NCI-H2227 (cell line): ENCODE measurements around the gene SEMA3F.

Experiments
- DNase-seq: peaks from one replicate; lab custom pipeline; 2025; ENCODE audit not compliant: unreplicated experiment; lab: John Stamatoyannopoulos, UW

SEMA3F gene

DNA sequence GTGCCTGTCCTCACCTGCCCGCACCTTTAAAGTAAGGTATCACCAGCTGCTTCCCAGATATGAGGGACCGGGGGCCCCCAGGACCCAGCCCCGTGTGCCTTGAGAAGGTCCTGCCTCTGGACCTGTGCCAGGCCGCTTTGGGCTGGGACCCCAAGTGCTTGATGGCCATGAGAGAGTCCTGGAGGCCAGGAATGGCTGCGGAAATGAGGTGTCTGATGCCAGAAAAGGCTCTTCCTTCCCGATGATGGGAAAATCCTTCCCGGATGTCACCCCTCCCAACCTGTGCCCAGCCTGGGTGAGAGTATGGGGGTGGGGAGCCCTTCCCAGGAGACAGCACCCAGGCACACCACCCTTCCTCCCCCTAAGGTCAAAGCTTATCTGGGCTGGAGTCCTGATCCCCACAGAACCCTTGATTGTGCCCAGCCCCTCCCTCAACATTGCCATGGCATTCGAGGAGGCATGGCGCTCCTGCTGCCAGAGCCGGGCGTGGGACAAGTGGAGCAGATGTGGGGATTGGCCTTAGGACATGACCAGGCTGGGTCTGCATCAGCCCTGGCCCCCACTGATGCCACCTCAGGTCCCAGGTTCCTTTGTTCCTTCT is 14.2 kb downstream of the SEMA3F start:
- no peak for DNase-seq

GRCh38 chr3:50169858-50170257 is 14.7 kb downstream of the SEMA3F start:
- DNase-seq = no peak

DNA sequence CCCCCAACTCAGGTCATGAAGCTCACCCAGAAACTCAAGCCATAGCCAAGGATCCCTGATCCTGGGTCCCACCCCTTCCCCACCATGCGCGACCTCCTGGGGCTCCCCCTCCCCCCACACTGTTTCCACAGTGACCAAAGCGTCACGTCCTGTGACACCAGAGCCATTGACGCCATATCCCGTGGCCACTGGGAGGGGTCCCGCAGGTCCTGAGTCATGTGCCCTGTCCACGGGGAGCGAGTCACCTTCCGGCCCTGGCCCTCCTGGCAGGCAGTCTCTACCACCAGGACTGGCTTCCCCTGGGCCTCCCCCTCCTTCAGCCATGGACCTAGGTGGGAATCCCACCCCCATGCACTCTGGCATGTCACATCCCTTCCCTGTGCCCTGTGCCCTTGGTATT is 15.6 kb downstream of the SEMA3F start:
- DNase-seq = no peak

- DNase-seq = no peak
Measured at GRCh38 chr3:50171540-50172301, 16.6 kb downstream of the SEMA3F start.

- DNase-seq = no peak
Measured at GRCh38 chr3:50172626-50173220, 17.6 kb downstream of the SEMA3F start.

- no peak for DNase-seq
Measured at GRCh38 chr3:50173685-50174516, 18.8 kb downstream of the SEMA3F start.

DNA sequence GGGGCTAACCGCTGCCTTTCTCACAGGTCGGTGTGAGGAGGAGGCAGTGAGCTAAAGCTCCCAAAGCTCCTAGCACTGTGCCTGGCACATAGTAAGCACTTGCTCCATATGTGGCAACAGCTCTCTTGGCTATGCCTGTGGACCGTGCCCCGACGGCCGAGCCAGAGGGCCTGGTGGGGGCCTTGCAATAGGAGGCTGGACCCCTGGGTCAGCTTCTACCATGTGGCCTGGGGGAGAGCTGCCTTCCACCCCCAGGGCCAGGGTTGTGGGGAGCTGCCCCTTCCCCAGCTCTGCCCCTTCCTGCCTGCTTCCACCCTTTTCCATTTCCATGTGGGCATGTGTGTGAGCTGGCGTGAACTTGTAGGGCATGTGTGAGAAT is 19.4 kb downstream of the SEMA3F start:
- DNase-seq = no peak

DNA sequence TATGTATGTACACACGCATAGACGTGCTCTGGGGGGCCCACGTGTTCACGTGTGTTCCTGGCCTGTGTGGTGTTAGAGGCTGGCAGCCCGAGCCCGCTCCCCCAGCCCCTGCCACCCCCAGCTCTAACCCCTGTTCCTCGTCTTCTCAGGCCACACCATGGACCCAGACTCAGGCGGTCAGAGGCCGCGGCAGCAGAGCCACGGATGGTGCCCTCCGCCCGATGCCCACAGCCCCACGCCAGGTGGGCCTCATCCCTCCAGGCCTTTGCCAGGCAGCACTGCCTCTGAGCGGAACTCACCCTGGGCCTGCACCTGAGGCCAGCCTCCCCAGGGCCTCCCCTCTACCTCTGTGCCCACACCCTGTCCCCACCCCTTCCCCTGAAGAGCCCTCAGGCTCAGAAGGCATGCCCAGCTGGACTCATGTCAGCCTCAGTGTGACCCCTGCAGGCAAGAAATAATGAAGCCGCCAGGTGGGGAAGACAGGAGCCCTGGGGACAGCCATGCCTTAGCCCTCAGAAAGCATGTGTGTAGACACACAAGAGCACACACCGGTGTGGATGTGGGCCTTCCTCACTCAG is 19.9 kb downstream of the SEMA3F start:
- DNase-seq = no peak

DNA sequence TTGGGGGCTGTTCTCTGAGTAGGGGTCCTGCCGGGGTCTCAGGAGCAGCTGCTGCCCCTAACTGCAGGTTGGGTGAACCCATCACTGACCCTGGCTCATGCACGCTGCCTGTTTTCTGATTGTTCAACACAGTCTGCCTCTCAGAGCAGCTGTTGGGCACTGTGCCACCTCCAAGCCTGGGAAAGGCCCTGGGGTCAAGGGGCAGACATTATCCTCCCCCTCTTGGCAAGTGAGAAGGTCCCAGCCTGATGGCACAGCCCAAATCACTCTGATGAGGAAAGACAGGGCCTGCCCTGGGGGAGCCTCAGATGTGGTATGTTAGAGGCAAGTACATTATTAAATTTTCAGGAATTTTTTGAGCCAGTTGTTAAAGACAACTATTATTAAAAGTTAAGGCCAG is 22.2 kb downstream of the SEMA3F start:
- DNase-seq = no peak

GRCh38 chr3:50179710-50180109 is 24.6 kb downstream of the SEMA3F start:
- no peak for DNase-seq

GRCh38 chr3:50181985-50182384 is 26.9 kb downstream of the SEMA3F start:
- DNase-seq = no peak

- DNase-seq = no peak
Measured at GRCh38 chr3:50182533-50183099, 27.5 kb downstream of the SEMA3F start.

DNA sequence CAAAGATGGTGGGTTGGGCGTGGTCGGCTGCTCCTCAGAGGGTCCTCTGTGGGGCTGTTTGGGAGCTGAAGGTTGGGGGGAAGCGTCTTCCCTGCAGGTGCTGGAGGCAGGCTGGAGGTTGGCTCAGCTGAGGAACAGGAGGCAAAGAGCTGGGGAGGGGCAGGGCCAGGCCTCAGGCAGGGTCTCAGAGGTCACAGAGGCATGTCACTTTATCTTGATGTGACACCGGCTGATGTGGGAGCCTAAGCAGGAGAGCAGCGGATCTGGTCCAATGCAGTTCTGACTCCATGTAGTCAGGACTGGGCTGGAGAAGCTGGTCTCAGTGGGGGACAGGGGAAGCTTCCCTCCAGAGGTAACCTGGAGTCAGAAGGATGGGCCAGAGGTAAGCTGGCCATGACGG is 28.6 kb downstream of the SEMA3F start:
- DNase-seq = no peak

- DNase-seq = no peak
Measured at GRCh38 chr3:50184242-50184978, 29.3 kb downstream of the SEMA3F start.

GRCh38 chr3:50185230-50185629 is 30.1 kb downstream of the SEMA3F start:
- no peak for DNase-seq

DNA sequence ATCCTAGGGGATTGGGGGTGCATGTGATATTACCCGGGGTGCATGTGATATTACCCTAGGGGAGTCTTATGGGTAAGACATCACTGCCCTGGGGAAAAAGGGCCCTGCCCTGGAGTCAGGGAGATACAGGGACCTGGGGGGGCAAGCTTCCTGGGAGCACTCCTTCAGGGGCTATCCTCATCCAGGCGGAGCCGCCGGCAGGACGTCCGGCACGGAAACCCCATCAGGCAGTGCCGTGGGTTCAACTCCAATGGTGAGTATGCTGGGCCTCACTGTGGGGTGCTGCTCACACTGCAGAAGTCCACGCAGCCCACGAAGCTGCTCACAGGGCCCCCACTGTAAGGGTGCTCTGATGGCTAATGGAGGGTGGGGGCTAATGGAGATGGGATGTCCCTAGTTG is 31.0 kb downstream of the SEMA3F start:
- DNase-seq = no peak

- no peak for DNase-seq
Measured at GRCh38 chr3:50187750-50188149, 32.6 kb downstream of the SEMA3F start.

GRCh38 chr3:50189274-50189673 is 34.1 kb downstream of the SEMA3F start:
- DNase-seq = peak; percentile 73

DNA sequence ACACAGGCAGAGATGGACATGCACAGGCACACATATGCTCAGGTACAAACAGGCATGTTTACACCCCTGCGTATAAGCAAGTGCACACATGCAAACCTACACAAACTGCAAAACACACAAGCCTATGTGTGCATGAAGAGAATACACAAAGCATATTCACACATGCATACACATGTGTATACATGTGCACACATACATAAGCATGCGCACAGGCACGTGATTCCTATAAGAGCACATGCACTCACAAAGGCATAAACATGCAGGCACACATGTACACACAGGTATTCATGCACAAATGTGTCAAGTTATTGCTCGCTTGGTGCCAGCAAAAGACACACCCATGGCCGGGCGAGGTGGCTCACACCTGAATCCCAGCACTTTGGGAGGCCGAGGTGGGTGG is 34.9 kb downstream of the SEMA3F start:
- DNase-seq = no peak

DNA sequence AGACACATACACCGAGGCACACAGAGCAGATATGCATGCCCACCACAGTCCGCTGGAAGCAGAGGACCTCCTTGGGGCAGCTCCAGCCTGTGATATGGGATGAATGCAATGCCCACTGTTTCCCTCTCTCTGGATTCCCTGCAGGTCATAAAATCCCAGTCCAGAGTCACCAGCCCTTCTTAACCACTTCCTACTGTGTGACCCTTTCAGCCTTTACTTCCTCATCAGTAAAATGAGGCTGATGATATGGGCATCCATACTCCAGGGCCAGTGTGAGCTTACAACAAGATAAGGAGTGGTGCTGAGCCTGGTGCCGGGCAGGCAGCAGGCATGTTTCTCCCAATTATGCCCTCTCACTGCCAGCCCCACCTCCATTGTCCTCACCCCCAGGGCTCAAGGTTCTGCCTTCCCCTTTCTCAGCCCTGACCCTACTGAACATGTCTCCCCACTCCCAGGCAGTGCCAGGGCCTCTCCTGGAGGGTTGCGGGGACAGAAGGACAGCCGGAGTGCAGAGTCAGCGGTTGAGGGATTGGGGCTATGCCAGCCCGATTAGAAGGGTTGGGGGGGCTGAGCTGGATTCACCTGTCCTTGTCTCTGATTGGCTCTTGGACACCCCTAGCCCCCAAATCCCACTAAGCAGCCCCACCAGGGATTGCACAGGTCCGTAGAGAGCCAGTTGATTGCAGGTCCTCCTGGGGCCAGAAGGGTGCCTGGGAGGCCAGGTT is 36.0 kb downstream of the SEMA3F start, which contains the start of gene GNAT1:
Gene GNAT1 (plus strand): TSS at position 675 of the 725 bp plus-strand sequence. CDS start 116 bp downstream, outside the sequence.
- no peak for DNase-seq
